ENCODE measurements around the gene CLASP1.

GRCh38 chr2:121529439-121530211 is 119.6 kb downstream of the CLASP1 start:
- TF ChIP-seq, protein P1, sequence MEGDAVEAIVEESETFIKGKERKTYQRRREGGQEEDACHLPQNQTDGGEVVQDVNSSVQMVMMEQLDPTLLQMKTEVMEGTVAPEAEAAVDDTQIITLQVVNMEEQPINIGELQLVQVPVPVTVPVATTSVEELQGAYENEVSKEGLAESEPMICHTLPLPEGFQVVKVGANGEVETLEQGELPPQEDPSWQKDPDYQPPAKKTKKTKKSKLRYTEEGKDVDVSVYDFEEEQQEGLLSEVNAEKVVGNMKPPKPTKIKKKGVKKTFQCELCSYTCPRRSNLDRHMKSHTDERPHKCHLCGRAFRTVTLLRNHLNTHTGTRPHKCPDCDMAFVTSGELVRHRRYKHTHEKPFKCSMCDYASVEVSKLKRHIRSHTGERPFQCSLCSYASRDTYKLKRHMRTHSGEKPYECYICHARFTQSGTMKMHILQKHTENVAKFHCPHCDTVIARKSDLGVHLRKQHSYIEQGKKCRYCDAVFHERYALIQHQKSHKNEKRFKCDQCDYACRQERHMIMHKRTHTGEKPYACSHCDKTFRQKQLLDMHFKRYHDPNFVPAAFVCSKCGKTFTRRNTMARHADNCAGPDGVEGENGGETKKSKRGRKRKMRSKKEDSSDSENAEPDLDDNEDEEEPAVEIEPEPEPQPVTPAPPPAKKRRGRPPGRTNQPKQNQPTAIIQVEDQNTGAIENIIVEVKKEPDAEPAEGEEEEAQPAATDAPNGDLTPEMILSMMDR (IDR thresholded peaks at IDR 0.05; ENCODE audit: low read length): no peak
- no peak for TF ChIP-seq EZH2 (IDR thresholded peaks at IDR 0.05; ENCODE audit: borderline replicate concordance, low read length)

All from OCI-LY1 (cell line).